Stimulated activated CD4-positive, alpha-beta T cell treated with anti-CD3 and anti-CD28 coated beads, Interleukin-1b, Interleukin-23, amount 100 ng/mL, for 4 hours (primary cell): ENCODE measurements around the gene MORN4.

Experiments used
- DNase-seq, 2 donors: peaks; one replicate each; pipeline ENCODE4 v3.0.0-alpha.2; 2020; ENCODE audit warnings: low read depth in 2 of 2

MORN4 gene

GRCh38 chr10:97573672-97574071 lies 59.6 kb downstream of the MORN4 start:
- no peak for DNase-seq

- no peak for DNase-seq
These were observed 60.3 kb downstream of the MORN4 start for GRCh38 chr10:97573021-97573420.

GRCh38 chr10:97572214-97572989 lies 60.9 kb downstream of the MORN4 start, which contains the start of gene ANKRD2:
TSS of gene ANKRD2 (plus strand) at chr10:97572779. CDS start at chr10:97572789, 10 bp downstream.
- DNase-seq, result peak; percentile 30 to 45

- no peak for DNase-seq
These were observed 61.7 kb downstream of the MORN4 start for GRCh38 chr10:97571622-97572021.

- DNase-seq, result no peak
These were observed 62.4 kb downstream of the MORN4 start for GRCh38 chr10:97570789-97571471.

- no peak for DNase-seq
These were observed 63.0 kb downstream of the MORN4 start for GRCh38 chr10:97570146-97570788.

- no peak for DNase-seq
These were observed 65.4 kb downstream of the MORN4 start for GRCh38 chr10:97567891-97568290.

GRCh38 chr10:97566336-97566996 lies 66.8 kb downstream of the MORN4 start:
- no peak for DNase-seq

GRCh38 chr10:97564776-97565175 lies 68.5 kb downstream of the MORN4 start:
- no peak for DNase-seq
